Measurements from ENCODE around the gene KRTAP10-1. TPM values are rescaled to one million over a fixed set of nuclear protein-coding genes. Genes with fewer than 3 reads are reported as not detected.
"Not testable (repeated sequence)": the region's sequence is repeated elsewhere in the genome, so short reads cannot be mapped to it uniquely, and the experiment has no call there.

KRTAP10-1 gene
- total RNA-seq, 1 experiment from 2014 or later = not detected

- TF ChIP-seq MAX (CRISPR knock-in tag; IDR thresholded peaks at IDR 0.05) = no peak
These were observed 26.4 kb upstream of the KRTAP10-1 start (continued) for GRCh38 chr21:44566403-44566802.

DNA sequence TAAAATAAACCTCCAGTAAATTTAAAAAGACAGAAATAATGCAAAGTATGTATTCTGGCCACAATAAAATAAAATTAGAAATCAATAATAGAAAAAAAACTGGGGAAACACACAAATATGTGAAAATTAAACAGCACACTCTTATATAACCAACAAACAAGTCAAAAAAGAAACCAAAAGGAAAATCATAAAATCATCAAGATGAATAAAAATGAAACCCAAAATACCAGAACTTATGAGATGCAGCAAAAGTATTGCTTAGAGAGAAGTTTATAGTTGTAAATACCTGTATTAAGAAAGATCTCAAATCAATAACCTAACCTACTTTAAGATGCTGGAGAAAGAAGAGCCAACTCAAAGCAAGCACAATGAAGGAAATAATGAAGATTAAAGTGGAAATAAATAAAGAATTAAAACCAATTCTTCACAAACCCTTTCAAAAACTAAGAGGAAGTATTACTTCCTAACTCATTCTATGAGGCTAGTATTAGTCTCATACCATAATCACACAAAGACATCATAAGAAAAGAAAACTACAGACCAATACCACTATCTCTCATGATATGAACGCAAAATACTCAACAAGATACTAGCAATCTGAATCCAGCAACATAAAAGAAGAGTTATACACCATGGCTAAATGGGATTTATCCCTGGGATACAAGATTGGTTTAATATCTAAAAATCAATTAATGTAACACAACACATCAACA, 25.0 kb upstream of the KRTAP10-1 start:
- no peak for ATAC-seq
- TF ChIP-seq SMAD4 (CRISPR knock-in tag; IDR thresholded peaks at IDR 0.05) = no peak
- TF ChIP-seq JAZF1 (CRISPR knock-in tag; IDR thresholded peaks at IDR 0.05) = no peak
- Mint-ChIP-seq H3K9me3 (peaks cover 10% of the 10 kb centered on the region), H3K27ac (no peak overlapping the region), H3K27me3 (ENCODE audit: low read depth) (no peaks in the 10 kb centered on the region; the same call in 1 of the 2 replicates), H3K4me3 (no peak overlapping the region), H3K4me1 (no peaks in the 10 kb centered on the region), H3K36me3 (no peaks in the 10 kb centered on the region)
- ChIA-PET POLR2A (no interaction called here), CTCF (interaction anchor here (1.5 kb wide), 1 partner anchor 228 kb away, joined by 3 read pairs; no protein-coding TSS in a partner anchor)
- DNase-seq (ENCODE audit: low spot score) = no peak

DNA sequence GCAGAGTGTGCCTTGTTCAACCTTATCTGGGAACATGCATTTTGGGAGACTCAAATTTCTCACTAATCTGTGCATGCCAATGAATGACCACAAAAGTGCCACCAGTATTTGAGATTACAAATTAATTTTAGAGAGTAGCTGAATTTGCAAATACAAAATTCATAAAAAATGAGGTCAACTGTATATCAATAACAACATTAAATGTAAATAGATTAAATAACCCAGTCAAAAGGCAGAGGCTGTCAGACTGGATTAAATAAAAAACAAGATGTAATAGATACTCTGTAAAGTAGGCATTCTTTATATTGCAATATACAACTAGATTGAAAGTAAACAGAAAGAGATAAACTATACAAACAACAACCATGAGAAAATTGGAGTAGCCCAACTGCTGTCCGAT, 24.1 kb upstream of the KRTAP10-1 start:
- Mint-ChIP-seq H3K27me3 (ENCODE audit: low read depth) (no peaks in the 10 kb centered on the region; the same call in none of the 2 replicates), H3K9me3 (peaks cover 10% of the 10 kb centered on the region), H3K36me3 (no peaks in the 10 kb centered on the region), H3K4me1 (no peaks in the 10 kb centered on the region), H3K27ac (no peak overlapping the region), H3K4me3 (no peak overlapping the region)
- no peak for ATAC-seq
- TF ChIP-seq ZNF425 (CRISPR knock-in tag; conservative IDR thresholded peaks at IDR 0.05) (no peak), ZNF532 (CRISPR knock-in tag; IDR thresholded peaks at IDR 0.05; ENCODE audit: borderline replicate concordance) (no peak), NFATC4 (CRISPR knock-in tag; IDR thresholded peaks at IDR 0.05) (no peak), RELA (CRISPR knock-in tag; IDR thresholded peaks at IDR 0.05; ENCODE audit: borderline replicate concordance) (no peak), NFYB (CRISPR knock-in tag; conservative IDR thresholded peaks at IDR 0.05; ENCODE audit: low read depth) (no peak)
- TF ChIP-seq, protein P1, sequence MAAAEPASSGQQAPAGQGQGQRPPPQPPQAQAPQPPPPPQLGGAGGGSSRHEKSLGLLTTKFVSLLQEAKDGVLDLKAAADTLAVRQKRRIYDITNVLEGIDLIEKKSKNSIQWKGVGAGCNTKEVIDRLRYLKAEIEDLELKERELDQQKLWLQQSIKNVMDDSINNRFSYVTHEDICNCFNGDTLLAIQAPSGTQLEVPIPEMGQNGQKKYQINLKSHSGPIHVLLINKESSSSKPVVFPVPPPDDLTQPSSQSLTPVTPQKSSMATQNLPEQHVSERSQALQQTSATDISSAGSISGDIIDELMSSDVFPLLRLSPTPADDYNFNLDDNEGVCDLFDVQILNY (CRISPR knock-in tag; IDR thresholded peaks at IDR 0.05) = no peak
- POLR2A ChIA-PET = no interaction called here
- DNase-seq (ENCODE audit: low spot score) = no peak
- CTCF ChIA-PET = no interaction called here

- Mint-ChIP-seq H3K9me3 (peaks cover 10% of the 10 kb centered on the region), H3K27me3 (ENCODE audit: low read depth) (no peaks in the 10 kb centered on the region; the same call in none of the 2 replicates), H3K4me3 (no peak within 1 kb of the TSS), H3K36me3 (no peaks in the 10 kb centered on the region), H3K4me1 (peaks cover 12% of the 10 kb centered on the region), H3K27ac (0 out of 2 replicates have a peak within 1 kb of the TSS, but pooled peaks have one; percentile 24)
- ChIA-PET CTCF (no interaction called here), POLR2A (no interaction called here)
- no peak for ATAC-seq
- DNase-seq (ENCODE audit: low spot score) = no peak
- TF ChIP-seq IRF2 (CRISPR knock-in tag; IDR thresholded peaks at IDR 0.05; ENCODE audit: borderline replicate concordance, low read depth) (no peak), SMAD4 (CRISPR knock-in tag; IDR thresholded peaks at IDR 0.05) (no peak), ZNF423 (CRISPR knock-in tag; IDR thresholded peaks at IDR 0.05) (no peak)
- TF ChIP-seq, protein P2, sequence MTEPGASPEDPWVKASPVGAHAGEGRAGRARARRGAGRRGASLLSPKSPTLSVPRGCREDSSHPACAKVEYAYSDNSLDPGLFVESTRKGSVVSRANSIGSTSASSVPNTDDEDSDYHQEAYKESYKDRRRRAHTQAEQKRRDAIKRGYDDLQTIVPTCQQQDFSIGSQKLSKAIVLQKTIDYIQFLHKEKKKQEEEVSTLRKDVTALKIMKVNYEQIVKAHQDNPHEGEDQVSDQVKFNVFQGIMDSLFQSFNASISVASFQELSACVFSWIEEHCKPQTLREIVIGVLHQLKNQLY (CRISPR knock-in tag; IDR thresholded peaks at IDR 0.05) = no peak
These were observed 18.7 kb upstream of the KRTAP10-1 start, which contains the start of gene KRTAP10-3 for GRCh38 chr21:44558695-44559094. TSS of gene KRTAP10-3 (minus strand) at chr21:44558795. CDS start at chr21:44558715, 80 bp downstream.

GRCh38 chr21:44558329-44558675, 18.3 kb upstream of the KRTAP10-1 start:
- H3K27ac Mint-ChIP-seq, ATAC-seq: not testable (repeated sequence)

More at GRCh38 chr21:44558329-44558675, 18.3 kb upstream of the KRTAP10-1 start:
- DNase-seq (ENCODE audit: low spot score); H3K36me3 Mint-ChIP-seq; H3K9me3 Mint-ChIP-seq; POLR2A ChIA-PET; H3K27me3 Mint-ChIP-seq (ENCODE audit: low read depth); H3K4me3 Mint-ChIP-seq: not testable (repeated sequence)
- CTCF ChIA-PET = interaction anchor here (1.3 kb wide), 1 partner anchor 48 kb away, joined by 5 read pairs; no protein-coding TSS in a partner anchor
- peaks cover 12% of the 10 kb centered on the region for H3K4me1 Mint-ChIP-seq

Data from WTC11 (cell line).